ENCODE data around the gene ID1.
"Not testable (repeated sequence)": the region's sequence is repeated elsewhere in the genome, so short reads cannot be mapped to it uniquely, and the experiment has no call there.

Gene ID1

GRCh38 chr20:31587545-31588389 lies 17.3 kb upstream of the ID1 start:
- peaks cover 16% of the 10 kb centered on the region for H3K27me3 Mint-ChIP-seq
- H3K4me3 Mint-ChIP-seq, result peak overlapping the region; percentile 71
- H3K9me3 Mint-ChIP-seq, result no peaks in the 10 kb centered on the region
- no peaks in the 10 kb centered on the region for H3K36me3 Mint-ChIP-seq
- peak; percentile 41 for ATAC-seq
- peaks cover 10% of the 10 kb centered on the region for H3K4me1 Mint-ChIP-seq
- H3K27ac Mint-ChIP-seq, result peak overlapping the region; percentile 9

GRCh38 chr20:31590717-31591225 lies 14.3 kb upstream of the ID1 start:
- Mint-ChIP-seq H3K36me3 (no peaks in the 10 kb centered on the region), H3K4me3 (no peak overlapping the region), H3K27ac (no peak overlapping the region), H3K4me1 (peaks cover 14% of the 10 kb centered on the region), H3K27me3 (peaks cover 44% of the 10 kb centered on the region), H3K9me3 (no peaks in the 10 kb centered on the region)
- no peak for ATAC-seq

GRCh38 chr20:31593221-31594001 lies 11.7 kb upstream of the ID1 start:
- Mint-ChIP-seq H3K27ac (no peak overlapping the region), H3K4me1 (peaks cover 9% of the 10 kb centered on the region), H3K36me3 (no peaks in the 10 kb centered on the region), H3K9me3 (no peaks in the 10 kb centered on the region), H3K27me3 (peaks cover 42% of the 10 kb centered on the region), H3K4me3 (no peak overlapping the region)
- no peak for ATAC-seq

- peaks cover 35% of the 10 kb centered on the region for H3K27me3 Mint-ChIP-seq
- no peaks in the 10 kb centered on the region for H3K36me3 Mint-ChIP-seq
- ATAC-seq, result no peak
- H3K4me3 Mint-ChIP-seq, result no peak overlapping the region
- no peak overlapping the region for H3K27ac Mint-ChIP-seq
- H3K4me1 Mint-ChIP-seq, result peaks cover 6% of the 10 kb centered on the region
- no peaks in the 10 kb centered on the region for H3K9me3 Mint-ChIP-seq
Observed at GRCh38 chr20:31594002-31594557, 11.0 kb upstream of the ID1 start.

GRCh38 chr20:31594558-31595379 lies 10.3 kb upstream of the ID1 start:
- Mint-ChIP-seq H3K27ac (no peak overlapping the region), H3K9me3 (no peaks in the 10 kb centered on the region), H3K4me3 (no peak overlapping the region), H3K36me3 (no peaks in the 10 kb centered on the region), H3K4me1 (peaks cover 6% of the 10 kb centered on the region), H3K27me3 (peaks cover 34% of the 10 kb centered on the region)
- ATAC-seq, result no peak

- Mint-ChIP-seq H3K27ac (no peak overlapping the region), H3K4me3 (no peak overlapping the region), H3K4me1 (peaks cover 6% of the 10 kb centered on the region), H3K9me3 (no peaks in the 10 kb centered on the region), H3K36me3 (no peaks in the 10 kb centered on the region), H3K27me3 (peaks cover 40% of the 10 kb centered on the region)
- no peak for ATAC-seq
Observed at GRCh38 chr20:31595380-31595653, 9.8 kb upstream of the ID1 start.

GRCh38 chr20:31595654-31596411 lies 9.3 kb upstream of the ID1 start:
- no peaks in the 10 kb centered on the region for H3K9me3 Mint-ChIP-seq
- peaks cover 6% of the 10 kb centered on the region for H3K4me1 Mint-ChIP-seq
- peaks cover 45% of the 10 kb centered on the region for H3K27me3 Mint-ChIP-seq
- no peaks in the 10 kb centered on the region for H3K36me3 Mint-ChIP-seq
- H3K27ac Mint-ChIP-seq, result no peak overlapping the region
- ATAC-seq, result no peak
- no peak overlapping the region for H3K4me3 Mint-ChIP-seq

GRCh38 chr20:31596412-31596715 lies 8.7 kb upstream of the ID1 start:
- not testable (repeated sequence) for H3K4me1 Mint-ChIP-seq, H3K36me3 Mint-ChIP-seq, H3K9me3 Mint-ChIP-seq, ATAC-seq, H3K27ac Mint-ChIP-seq, H3K4me3 Mint-ChIP-seq
- peaks cover 50% of the 10 kb centered on the region for H3K27me3 Mint-ChIP-seq

- Mint-ChIP-seq H3K27me3 (peaks cover 54% of the 10 kb centered on the region), H3K4me3 (no peak overlapping the region), H3K27ac (no peak overlapping the region), H3K9me3 (no peaks in the 10 kb centered on the region), H3K4me1 (peaks cover 6% of the 10 kb centered on the region), H3K36me3 (no peaks in the 10 kb centered on the region)
- ATAC-seq, result no peak
Observed at GRCh38 chr20:31596831-31597480, 8.1 kb upstream of the ID1 start.

- Mint-ChIP-seq H3K27me3 (peaks cover 59% of the 10 kb centered on the region), H3K27ac (no peak overlapping the region), H3K4me1 (peaks cover 7% of the 10 kb centered on the region), H3K9me3 (no peaks in the 10 kb centered on the region), H3K4me3 (no peak overlapping the region), H3K36me3 (no peaks in the 10 kb centered on the region)
- ATAC-seq, result no peak
Observed at GRCh38 chr20:31597481-31597855, 7.6 kb upstream of the ID1 start.

GRCh38 chr20:31602431-31602778 lies 2.7 kb upstream of the ID1 start:
- H3K27me3 Mint-ChIP-seq, result peaks cover 57% of the 10 kb centered on the region
- ATAC-seq, result no peak
- H3K4me3 Mint-ChIP-seq, result no peak overlapping the region
- no peaks in the 10 kb centered on the region for H3K36me3 Mint-ChIP-seq
- peaks cover 35% of the 10 kb centered on the region for H3K4me1 Mint-ChIP-seq
- no peaks in the 10 kb centered on the region for H3K9me3 Mint-ChIP-seq
- H3K27ac Mint-ChIP-seq, result peak overlapping the region; percentile 52

- peak overlapping the region; percentile 30 for H3K4me3 Mint-ChIP-seq
- no peaks in the 10 kb centered on the region for H3K9me3 Mint-ChIP-seq
- peaks cover 62% of the 10 kb centered on the region for H3K27me3 Mint-ChIP-seq
- peak; percentile 74 for ATAC-seq
- H3K36me3 Mint-ChIP-seq, result no peaks in the 10 kb centered on the region
- peak overlapping the region; percentile 52 for H3K27ac Mint-ChIP-seq
- peaks cover 35% of the 10 kb centered on the region for H3K4me1 Mint-ChIP-seq
Observed at GRCh38 chr20:31602779-31603441, 2.2 kb upstream of the ID1 start.

GRCh38 chr20:31603822-31604566 lies 1.1 kb upstream of the ID1 start:
- ATAC-seq, result peak; percentile 81
- peak overlapping the region; percentile 96 for H3K4me3 Mint-ChIP-seq
- H3K4me1 Mint-ChIP-seq, result peaks cover 35% of the 10 kb centered on the region
- no peak overlapping the region for H3K27ac Mint-ChIP-seq
- H3K36me3 Mint-ChIP-seq, result no peaks in the 10 kb centered on the region
- peaks cover 67% of the 10 kb centered on the region for H3K27me3 Mint-ChIP-seq
- no peaks in the 10 kb centered on the region for H3K9me3 Mint-ChIP-seq

Data from stimulated activated memory B cell treated with anti-CD40 and anti-IgM and Interleukin-4, amounts not matched to agents 10 μg/mL and 1 μg/mL and 100 μg/mL, for 72 hours (primary cell).